Measurements from ENCODE around the gene SLC17A5.
"Not testable (repeated sequence)": the region's sequence is repeated elsewhere in the genome, so short reads cannot be mapped to it uniquely, and the experiment has no call there.

Gene SLC17A5

DNA sequence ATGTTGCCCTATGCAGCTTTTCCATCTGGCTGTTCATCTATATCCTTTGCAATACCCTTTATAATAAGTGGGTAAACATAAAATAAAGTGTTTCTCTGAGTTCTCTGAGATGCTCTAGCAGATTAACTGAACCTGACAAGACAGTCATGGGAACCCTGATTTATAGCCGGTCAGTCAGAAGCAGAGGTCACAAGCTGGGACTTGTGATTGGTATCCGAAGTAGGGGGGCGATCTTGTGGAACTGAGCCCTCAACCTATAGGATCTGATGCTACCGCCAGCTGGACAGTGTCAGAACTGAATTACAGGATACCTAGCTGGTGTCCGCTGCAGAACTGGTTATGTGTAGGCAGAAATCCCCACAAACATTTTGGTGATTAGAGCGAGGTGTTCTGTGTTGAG, 39.0 kb downstream of the SLC17A5 start:
- DNase-seq (ENCODE audit: low read depth in 2 of 2) = no peak

DNA sequence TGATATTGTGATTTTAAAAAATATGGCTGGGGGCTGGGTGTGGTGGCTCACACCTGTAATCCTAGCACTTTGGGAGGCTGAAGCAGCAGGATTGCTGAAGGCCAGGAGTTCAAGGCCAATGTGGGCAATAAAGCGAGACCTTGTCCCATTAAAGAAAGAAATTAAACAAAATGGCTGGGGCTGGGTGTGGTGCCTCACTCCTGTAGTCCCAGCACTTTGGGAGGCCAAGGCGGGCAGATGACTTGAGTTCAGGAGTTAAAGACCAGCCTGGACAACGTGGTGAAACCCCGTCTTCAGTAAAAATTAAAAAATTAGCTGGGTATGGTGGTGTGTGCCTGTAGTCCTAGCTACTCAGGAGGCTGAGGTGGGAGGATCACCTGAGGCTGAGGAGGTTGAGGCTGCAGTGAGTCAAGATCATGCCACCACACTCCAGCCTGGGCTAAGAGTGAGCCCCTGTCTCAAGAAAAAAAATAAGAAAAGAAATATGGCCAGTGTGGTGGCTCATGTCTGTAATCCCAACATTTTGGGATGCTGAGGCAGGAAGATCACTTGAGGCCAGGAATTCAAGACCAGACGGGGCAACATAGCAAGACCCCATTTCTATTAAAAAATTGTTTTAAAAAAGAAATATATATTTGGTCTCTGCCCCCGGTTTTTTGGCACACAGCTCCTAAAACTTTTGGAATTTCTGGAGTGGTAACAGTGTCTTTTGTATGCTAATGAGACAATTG, 39.8 kb downstream of the SLC17A5 start:
- no peak for DNase-seq (ENCODE audit: low read depth in 2 of 2)

DNA sequence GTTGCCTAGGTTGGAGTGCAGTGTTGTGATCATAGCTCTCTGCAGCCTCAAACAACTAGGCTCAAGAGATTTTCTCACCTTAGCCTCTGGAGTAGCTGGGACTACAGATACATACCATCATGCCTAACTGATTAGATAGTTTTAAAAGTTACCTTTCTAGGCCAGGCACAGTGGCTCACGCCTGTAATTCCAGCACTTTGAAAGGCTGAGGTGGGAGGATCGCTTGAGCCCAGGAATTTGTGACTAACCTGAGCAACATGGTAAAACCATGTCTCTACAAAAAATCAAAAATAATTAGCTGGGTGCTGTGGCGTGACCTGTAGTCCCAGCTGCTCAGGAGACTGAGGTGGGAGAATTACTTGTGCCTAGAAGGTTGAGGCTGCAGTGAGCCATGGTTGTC, 41.2 kb downstream of the SLC17A5 start:
- DNase-seq (ENCODE audit: low read depth in 2 of 2) = no peak

GRCh38 chr6:73610444-73611275, 43.1 kb downstream of the SLC17A5 start:
- no peak for DNase-seq (ENCODE audit: low read depth in 2 of 2)

DNA sequence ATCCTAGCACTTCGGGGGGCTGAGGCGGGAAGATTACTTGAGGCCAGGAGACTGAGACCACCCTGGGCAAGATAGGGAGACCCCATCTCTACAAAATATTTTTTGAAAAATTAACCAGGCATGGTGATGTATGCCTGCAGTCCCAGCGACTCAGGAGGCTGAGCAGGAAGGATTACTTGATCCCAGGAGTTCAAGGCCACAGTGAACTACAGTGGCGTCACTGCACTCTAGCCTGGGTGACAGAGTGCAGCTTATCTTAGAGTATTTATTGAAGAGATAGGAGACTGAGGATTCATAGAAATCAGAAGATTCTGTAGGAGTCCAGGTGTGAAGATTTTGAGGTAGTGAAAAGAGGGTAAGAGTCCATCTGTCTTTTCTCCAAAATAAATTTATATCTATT, 45.0 kb downstream of the SLC17A5 start:
- DNase-seq (ENCODE audit: low read depth in 2 of 2) = no peak

GRCh38 chr6:73606428-73606827, 47.4 kb downstream of the SLC17A5 start:
- no peak for DNase-seq (ENCODE audit: low read depth in 2 of 2)

GRCh38 chr6:73604461-73604860, 49.3 kb downstream of the SLC17A5 start:
- DNase-seq (ENCODE audit: low read depth in 2 of 2) = no peak

DNA sequence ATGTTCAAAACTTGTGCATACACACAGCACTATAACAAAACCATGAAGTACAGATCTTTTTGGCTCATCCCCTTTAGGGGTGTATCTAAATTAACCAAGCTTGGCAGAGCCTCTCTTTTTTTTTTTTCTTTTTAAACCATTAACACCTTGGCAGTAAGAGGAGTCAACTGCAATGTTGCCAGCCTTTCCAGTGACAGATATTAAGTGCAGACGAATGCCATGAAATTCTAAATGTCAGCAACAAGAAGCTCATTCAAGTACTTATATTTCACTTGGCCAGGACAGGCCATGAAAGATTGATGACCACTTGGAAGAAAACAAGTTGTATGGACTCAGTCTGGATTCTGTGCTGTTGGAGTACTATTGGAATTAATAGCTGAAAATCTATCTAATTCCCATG, 49.8 kb downstream of the SLC17A5 start:
- no peak for DNase-seq (ENCODE audit: low read depth in 2 of 2)

- DNase-seq (ENCODE audit: low read depth in 2 of 2) = no peak
These were observed 67.3 kb downstream of the SLC17A5 start for GRCh38 chr6:73586416-73586974.

DNA sequence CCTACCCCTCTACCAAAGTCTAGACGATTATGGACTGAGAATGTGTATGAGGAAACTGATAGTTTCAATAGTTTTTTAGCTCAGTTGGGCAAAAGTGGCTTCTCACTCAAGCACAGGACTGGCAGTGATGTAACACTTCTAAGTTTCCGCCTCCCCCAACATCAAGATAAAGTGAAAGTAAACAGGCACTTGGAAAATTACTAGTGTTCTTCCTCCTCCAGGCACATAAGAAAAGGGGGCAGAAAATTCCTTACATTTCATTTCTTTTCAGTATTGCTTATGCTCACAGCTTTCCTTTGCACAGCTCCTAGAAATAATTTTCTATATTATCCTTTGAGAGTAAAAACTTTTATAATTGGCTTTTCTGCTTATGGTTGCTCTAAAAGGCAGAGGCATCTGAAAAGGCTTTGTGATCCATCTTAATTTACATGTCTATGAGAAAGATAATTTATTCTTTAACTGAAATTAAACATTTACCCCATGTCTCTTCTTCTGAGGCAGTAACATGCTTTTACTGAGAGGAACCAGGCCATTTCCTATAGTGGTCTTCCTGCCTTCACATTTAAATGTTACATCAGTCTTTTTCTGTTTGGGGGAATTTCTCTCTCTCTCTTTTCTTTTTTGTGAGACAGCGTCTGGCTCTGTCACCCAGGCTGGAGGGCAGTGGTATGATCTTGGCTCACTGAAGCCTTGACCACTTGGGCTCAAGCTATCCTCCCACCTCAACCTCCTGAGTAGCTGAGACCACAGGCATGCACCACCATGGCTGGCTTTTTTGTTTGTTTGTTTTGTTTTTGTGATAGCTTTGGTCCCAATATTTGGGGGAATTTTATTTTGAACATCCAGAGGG, 68.0 kb downstream of the SLC17A5 start:
- DNase-seq (ENCODE audit: low read depth in 2 of 2) = peak in 1 of 2 donors; percentile 27

- DNase-seq (ENCODE audit: low read depth in 2 of 2) = no peak
These were observed 72.5 kb downstream of the SLC17A5 start for GRCh38 chr6:73581293-73581692.

- DNase-seq (ENCODE audit: low read depth in 2 of 2) = peak; percentile 66 to 70
These were observed 73.3 kb downstream of the SLC17A5 start for GRCh38 chr6:73580247-73581149.

DNA sequence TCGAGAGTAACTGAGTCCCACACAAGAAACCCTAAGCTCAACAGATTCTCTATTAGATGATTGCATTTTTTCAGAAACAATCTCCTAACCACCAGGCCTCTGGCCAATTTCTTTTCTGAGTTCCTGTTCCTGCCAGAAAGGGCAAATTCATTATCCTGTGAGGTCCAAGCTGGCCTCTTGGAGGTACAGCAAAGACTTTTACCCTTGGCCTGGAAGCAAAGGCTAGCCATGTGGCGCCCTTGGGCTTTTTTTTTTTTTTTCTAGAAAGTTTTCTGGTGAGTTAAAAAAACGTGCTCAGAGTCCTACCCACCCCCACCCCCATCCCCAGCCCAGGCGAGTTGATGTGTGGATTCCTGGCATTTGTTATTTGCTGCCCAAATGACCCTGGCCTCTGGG, 73.9 kb downstream of the SLC17A5 start:
- no peak for DNase-seq (ENCODE audit: low read depth in 2 of 2)

DNA sequence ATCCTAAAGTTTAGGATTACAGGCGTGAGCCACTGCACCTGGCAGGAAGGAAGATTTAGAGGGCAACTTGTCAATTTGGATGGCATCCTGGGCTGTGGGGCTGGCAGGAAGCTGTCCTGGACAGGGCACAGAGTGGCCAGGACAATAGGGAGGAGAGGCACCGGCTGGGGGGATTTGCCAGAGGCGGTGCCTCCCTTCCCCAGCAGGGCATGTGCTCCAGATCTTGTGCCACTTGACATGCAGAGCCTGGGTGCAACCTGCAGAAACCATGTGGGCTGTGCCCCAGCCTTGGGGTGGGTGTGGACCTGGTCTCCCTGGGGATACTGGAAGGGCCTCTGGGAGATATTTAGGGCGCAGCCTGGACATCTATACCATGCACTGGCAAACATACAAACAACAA, 74.4 kb downstream of the SLC17A5 start:
- DNase-seq (ENCODE audit: low read depth in 2 of 2) = no peak

DNA sequence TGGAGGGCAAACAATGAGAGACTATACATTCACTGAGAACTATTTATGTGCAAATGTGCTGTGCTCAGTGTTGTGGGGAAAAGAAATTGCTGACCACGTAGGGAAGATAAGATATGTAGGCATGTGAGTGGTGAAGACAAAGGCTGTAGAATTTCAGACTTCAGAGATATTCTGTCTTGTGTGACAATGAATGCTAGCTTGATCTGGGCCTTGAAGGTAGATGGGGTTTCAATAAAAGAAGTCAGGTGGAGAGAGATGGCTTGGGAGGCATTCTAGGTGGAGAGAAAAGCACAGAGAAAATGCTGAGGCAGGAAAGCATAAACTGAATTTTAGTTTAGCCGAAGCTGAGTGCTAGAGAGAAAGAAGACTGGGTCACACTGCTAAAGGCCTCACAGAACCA, 76.1 kb downstream of the SLC17A5 start:
- no peak for DNase-seq (ENCODE audit: low read depth in 2 of 2)

DNA sequence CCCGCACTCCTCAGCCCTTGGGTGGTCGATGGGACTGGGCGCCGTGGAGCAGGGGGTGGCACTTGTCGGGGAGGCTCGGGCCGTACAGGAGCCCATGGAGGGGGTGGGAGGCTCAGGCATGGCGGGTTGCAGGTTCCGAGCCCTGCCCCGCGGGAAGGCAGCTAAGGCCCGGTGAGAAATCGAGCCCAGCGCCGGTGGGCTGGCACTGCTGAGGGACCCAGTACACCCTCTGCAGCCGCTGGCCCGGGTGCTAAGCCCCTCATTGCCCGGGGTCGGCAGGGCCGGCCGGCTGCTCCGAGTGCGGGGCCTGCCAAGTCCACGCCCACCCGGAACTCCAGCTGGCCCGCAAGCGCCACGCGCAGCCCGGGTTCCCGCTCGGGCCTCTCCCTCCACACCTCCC, 81.3 kb downstream of the SLC17A5 start:
- not testable (repeated sequence) for DNase-seq (ENCODE audit: low read depth in 2 of 2)

- DNase-seq (ENCODE audit: low read depth in 2 of 2) = not testable (repeated sequence)
These were observed 82.3 kb downstream of the SLC17A5 start for GRCh38 chr6:73571218-73572181.

DNA sequence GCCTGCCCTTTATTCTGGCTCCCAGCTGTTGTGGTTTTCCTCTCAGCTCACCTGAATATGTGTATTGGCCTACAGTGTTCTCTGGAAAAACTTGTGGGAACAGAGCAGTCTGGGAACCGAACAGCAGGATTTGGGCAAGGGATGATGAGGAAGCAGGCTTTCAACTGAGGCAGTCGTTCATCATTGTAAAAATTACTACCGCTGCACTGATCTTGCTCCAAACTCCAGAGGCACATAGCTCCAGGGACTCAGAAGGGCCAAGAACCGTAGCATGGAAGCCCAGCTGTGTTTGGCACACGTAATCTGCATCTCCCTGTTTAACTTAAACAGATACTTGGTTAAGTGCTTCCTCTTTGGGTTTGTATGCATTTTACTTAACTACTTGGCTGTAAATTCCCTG, 84.7 kb downstream of the SLC17A5 start:
- no peak for DNase-seq (ENCODE audit: low read depth in 2 of 2)

- DNase-seq (ENCODE audit: low read depth in 2 of 2) = no peak
These were observed 86.7 kb downstream of the SLC17A5 start for GRCh38 chr6:73566954-73567591.

All from stimulated activated CD8-positive, alpha-beta memory T cell treated with anti-CD3 and anti-CD28 coated beads, Interleukin-7, amount 100 ng/mL, for 4 hours (primary cell).